Measurements from ENCODE around the gene GRIPAP1. TPM values are rescaled to one million over a fixed set of nuclear protein-coding genes. Genes with fewer than 3 reads are reported as not detected.
"Not testable (repeated sequence)": the region's sequence is repeated elsewhere in the genome, so short reads cannot be mapped to it uniquely, and the experiment has no call there.

GRIPAP1 gene
- polyA plus RNA-seq, 6 donors from 2014 or later, result 9.3 to 26.8 (median 13.6) TPM

- no peaks in the 10 kb centered on the region for H3K9me3 Mint-ChIP-seq
- DNase-seq (no peak), ATAC-seq (ENCODE audit: low read depth in 2 of 2) (no peak)
- no peaks in the 10 kb centered on the region for H3K27me3 Mint-ChIP-seq
- H3K27ac Mint-ChIP-seq, result peak overlapping the region in 1 of 6 donors; percentile 29
- H3K36me3 Mint-ChIP-seq, result peaks cover 4 to 36% of the 10 kb centered on the region in 2 donors
- peaks cover 0 to 4% (median 0%) of the 10 kb centered on the region in 3 donors for H3K4me1 Mint-ChIP-seq
- peak overlapping the region in 1 of 8 donors; percentile 51 for H3K4me3 Mint-ChIP-seq
Measured at GRCh38 chrX:48983081-48983480, 19.0 kb downstream of the GRIPAP1 start.

- no peaks in the 10 kb centered on the region for H3K27me3 Mint-ChIP-seq
- ATAC-seq (ENCODE audit: low read depth in 2 of 2) (no peak), DNase-seq (no peak)
- no peaks in the 10 kb centered on the region for H3K9me3 Mint-ChIP-seq
- peaks cover 4 to 39% of the 10 kb centered on the region in 2 donors for H3K36me3 Mint-ChIP-seq
- H3K27ac Mint-ChIP-seq, result no peak overlapping the region
- peaks cover 0 to 4% (median 0%) of the 10 kb centered on the region in 3 donors for H3K4me1 Mint-ChIP-seq
- H3K4me3 Mint-ChIP-seq, result no peak overlapping the region
Measured at GRCh38 chrX:48981178-48981577, 20.9 kb downstream of the GRIPAP1 start.

- H3K4me3 Mint-ChIP-seq; H3K9me3 Mint-ChIP-seq; H3K27me3 Mint-ChIP-seq; DNase-seq; ATAC-seq (ENCODE audit: low read depth in 2 of 2); H3K4me1 Mint-ChIP-seq: not testable (repeated sequence)
- peaks cover 4 to 45% of the 10 kb centered on the region in 2 donors for H3K36me3 Mint-ChIP-seq
- H3K27ac Mint-ChIP-seq, result peak overlapping the region in 1 of 6 donors; percentile 60
Measured at GRCh38 chrX:48980341-48980740, 21.7 kb downstream of the GRIPAP1 start.

GRCh38 chrX:48978226-48978625, 23.8 kb downstream of the GRIPAP1 start:
- Mint-ChIP-seq H3K4me3 (no peak overlapping the region), H3K9me3 (no peaks in the 10 kb centered on the region), H3K27ac (no peak overlapping the region), H3K36me3 (peaks cover 4 to 46% of the 10 kb centered on the region in 2 donors), H3K27me3 (peaks cover 0 to 12% (median 0%) of the 10 kb centered on the region in 3 donors), H3K4me1 (peaks cover 0 to 10% (median 2%) of the 10 kb centered on the region in 3 donors)
- ATAC-seq (ENCODE audit: low read depth in 2 of 2) (no peak), DNase-seq (no peak)

- peaks cover 4 to 42% of the 10 kb centered on the region in 2 donors for H3K36me3 Mint-ChIP-seq
- H3K4me1 Mint-ChIP-seq, result peaks cover 13 to 19% (median 18%) of the 10 kb centered on the region in 3 donors
- no peaks in the 10 kb centered on the region for H3K9me3 Mint-ChIP-seq
- peaks cover 0 to 20% (median 4%) of the 10 kb centered on the region in 3 donors for H3K27me3 Mint-ChIP-seq
- H3K27ac Mint-ChIP-seq, result no peak overlapping the region
- DNase-seq, result no peak
- ATAC-seq (ENCODE audit: low read depth in 2 of 2), result no peak
- no peak overlapping the region for H3K4me3 Mint-ChIP-seq
Measured at GRCh38 chrX:48976086-48976485, 26.0 kb downstream of the GRIPAP1 start.

GRCh38 chrX:48975541-48975940, 26.5 kb downstream of the GRIPAP1 start:
- no peak for ATAC-seq (ENCODE audit: low read depth in 2 of 2)
- no peaks in the 10 kb centered on the region for H3K9me3 Mint-ChIP-seq
- no peak for DNase-seq
- H3K4me3 Mint-ChIP-seq, result no peak overlapping the region
- H3K36me3 Mint-ChIP-seq, result peaks cover 4 to 36% of the 10 kb centered on the region in 2 donors
- H3K27me3 Mint-ChIP-seq, result peaks cover 0 to 25% (median 9%) of the 10 kb centered on the region in 3 donors
- H3K4me1 Mint-ChIP-seq, result peaks cover 18 to 24% (median 18%) of the 10 kb centered on the region in 3 donors
- peak overlapping the region in 2 of 6 donors; percentile 23 to 70 for H3K27ac Mint-ChIP-seq

- Mint-ChIP-seq H3K27ac (peak overlapping the region in 1 of 6 donors; percentile 23), H3K36me3 (peaks cover 4 to 31% of the 10 kb centered on the region in 2 donors), H3K4me3 (no peak overlapping the region), H3K27me3 (peaks cover 0 to 29% (median 10%) of the 10 kb centered on the region in 3 donors), H3K9me3 (no peaks in the 10 kb centered on the region), H3K4me1 (peaks cover 18 to 28% (median 18%) of the 10 kb centered on the region in 3 donors)
- no peak for DNase-seq
- no peak for ATAC-seq (ENCODE audit: low read depth in 2 of 2)
Measured at GRCh38 chrX:48975041-48975440, 27.0 kb downstream of the GRIPAP1 start.

- no peak for DNase-seq
- peak overlapping the region in 1 of 6 donors; percentile 34 for H3K27ac Mint-ChIP-seq
- no peak for ATAC-seq (ENCODE audit: low read depth in 2 of 2)
- no peak overlapping the region for H3K4me3 Mint-ChIP-seq
- H3K36me3 Mint-ChIP-seq, result peaks cover 4 to 30% of the 10 kb centered on the region in 2 donors
- H3K9me3 Mint-ChIP-seq, result no peaks in the 10 kb centered on the region
- peaks cover 0 to 29% (median 10%) of the 10 kb centered on the region in 3 donors for H3K27me3 Mint-ChIP-seq
- H3K4me1 Mint-ChIP-seq, result peaks cover 18 to 28% (median 18%) of the 10 kb centered on the region in 3 donors
Measured at GRCh38 chrX:48974574-48974973, 27.5 kb downstream of the GRIPAP1 start.

GRCh38 chrX:48974033-48974432, 28.0 kb downstream of the GRIPAP1 start:
- no peak overlapping the region for H3K27ac Mint-ChIP-seq
- H3K36me3 Mint-ChIP-seq, result peaks cover 4 to 29% of the 10 kb centered on the region in 2 donors
- H3K4me3 Mint-ChIP-seq, result no peak overlapping the region
- peaks cover 18 to 28% (median 18%) of the 10 kb centered on the region in 3 donors for H3K4me1 Mint-ChIP-seq
- H3K9me3 Mint-ChIP-seq, result no peaks in the 10 kb centered on the region
- no peak for DNase-seq
- no peak for ATAC-seq (ENCODE audit: low read depth in 2 of 2)
- peaks cover 0 to 29% (median 10%) of the 10 kb centered on the region in 3 donors for H3K27me3 Mint-ChIP-seq

- ATAC-seq (ENCODE audit: low read depth in 2 of 2) (peak; percentile 65 to 80), DNase-seq (peak; percentile 30)
- peaks cover 0 to 29% (median 10%) of the 10 kb centered on the region in 3 donors for H3K27me3 Mint-ChIP-seq
- H3K27ac Mint-ChIP-seq, result peak overlapping the region in 4 of 6 donors; percentile 26 to 66 (median 30)
- no peaks in the 10 kb centered on the region for H3K9me3 Mint-ChIP-seq
- H3K36me3 Mint-ChIP-seq, result peaks cover 0 to 17% of the 10 kb centered on the region in 2 donors
- peaks cover 18 to 24% (median 18%) of the 10 kb centered on the region in 3 donors for H3K4me1 Mint-ChIP-seq
- peak overlapping the region in 7 of 8 donors; percentile 52 to 76 (median 62) for H3K4me3 Mint-ChIP-seq
Measured at GRCh38 chrX:48972220-48973164, 29.6 kb downstream of the GRIPAP1 start.

- no peak for DNase-seq
- Mint-ChIP-seq H3K36me3 (peaks cover 0 to 17% of the 10 kb centered on the region in 2 donors), H3K4me3 (peak within 1 kb of the TSS in 7 of 8 donors; percentile 52 to 76 (median 64)), H3K4me1 (peaks cover 18 to 24% (median 18%) of the 10 kb centered on the region in 3 donors), H3K9me3 (no peaks in the 10 kb centered on the region), H3K27ac (peak within 1 kb of the TSS in 4 of 6 donors; percentile 26 to 86 (median 30)), H3K27me3 (peaks cover 0 to 29% (median 10%) of the 10 kb centered on the region in 3 donors)
- ATAC-seq (ENCODE audit: low read depth in 2 of 2), result peak; percentile 21 to 23
Measured at GRCh38 chrX:48971249-48972219, 30.5 kb downstream of the GRIPAP1 start, which contains the start of gene KCND1. TSS of gene KCND1 (minus strand) at chrX:48971844. CDS start at chrX:48970271, 1,573 bp downstream.

- no peak overlapping the region for H3K27ac Mint-ChIP-seq
- peaks cover 18 to 20% (median 18%) of the 10 kb centered on the region in 3 donors for H3K4me1 Mint-ChIP-seq
Measured at GRCh38 chrX:48969471-48969870, 32.6 kb downstream of the GRIPAP1 start.

More at GRCh38 chrX:48969471-48969870, 32.6 kb downstream of the GRIPAP1 start:
- ATAC-seq (ENCODE audit: low read depth in 2 of 2) (no peak), DNase-seq (no peak)
- H3K27me3 Mint-ChIP-seq, result peaks cover 0 to 22% (median 10%) of the 10 kb centered on the region in 3 donors
- H3K4me3 Mint-ChIP-seq, result no peak overlapping the region
- peaks cover 0 to 2% of the 10 kb centered on the region in 2 donors for H3K36me3 Mint-ChIP-seq
- no peaks in the 10 kb centered on the region for H3K9me3 Mint-ChIP-seq

Measured in naive B cell (primary cell).